Keratinocyte (primary cell): ENCODE results near the gene CHL1.

ENCODE experiments used
- EZH2 ChIP-seq: IDR thresholded peaks from one replicate; pipeline ENCODE4 v1.6.1; 2012; ENCODE audit warnings: inconsistent platforms, mild to moderate bottlenecking, low read length, moderate library complexity
- TF ChIP-seq, protein P1 (sequence below), 3 experiments: IDR thresholded peaks in 1 of 3; conservative IDR thresholded peaks in 1 of 3; optimal IDR thresholded peaks in 1 of 3; 2 replicates in 2 of 3; 3 replicates in 1 of 3; pipeline versions ENCODE3 to v1.5.1; 2011; ENCODE audit warnings: low read length in 3 of 3, mild to moderate bottlenecking in 3 of 3, moderate library complexity in 2 of 3, control low read depth in 1 of 3, inconsistent platforms in 1 of 3; ENCODE audit not compliant: insufficient read depth in 2 of 3; ENCODE audit errors: extremely low read depth in 1 of 3

DNA sequence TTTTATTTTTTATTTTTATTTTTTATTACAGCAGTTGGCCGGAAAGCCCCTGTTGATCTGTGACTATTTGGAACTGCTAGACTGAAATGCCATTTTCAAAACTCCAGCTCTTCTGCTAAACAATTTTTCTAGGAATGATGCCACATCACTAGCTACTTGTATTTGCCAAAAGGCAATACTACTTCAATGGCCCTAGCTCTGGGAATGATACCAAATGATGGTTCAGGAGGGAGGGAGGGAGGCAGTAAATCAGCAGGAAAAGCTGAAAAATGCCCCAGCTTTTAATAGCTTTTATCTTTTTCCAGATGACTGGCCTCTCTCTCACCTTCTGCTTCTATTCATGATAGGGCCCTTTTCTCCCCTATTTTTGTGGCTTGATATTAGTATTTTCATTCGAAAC lies 2.6 kb upstream of the CHL1 start:
- TF ChIP-seq, protein P1, sequence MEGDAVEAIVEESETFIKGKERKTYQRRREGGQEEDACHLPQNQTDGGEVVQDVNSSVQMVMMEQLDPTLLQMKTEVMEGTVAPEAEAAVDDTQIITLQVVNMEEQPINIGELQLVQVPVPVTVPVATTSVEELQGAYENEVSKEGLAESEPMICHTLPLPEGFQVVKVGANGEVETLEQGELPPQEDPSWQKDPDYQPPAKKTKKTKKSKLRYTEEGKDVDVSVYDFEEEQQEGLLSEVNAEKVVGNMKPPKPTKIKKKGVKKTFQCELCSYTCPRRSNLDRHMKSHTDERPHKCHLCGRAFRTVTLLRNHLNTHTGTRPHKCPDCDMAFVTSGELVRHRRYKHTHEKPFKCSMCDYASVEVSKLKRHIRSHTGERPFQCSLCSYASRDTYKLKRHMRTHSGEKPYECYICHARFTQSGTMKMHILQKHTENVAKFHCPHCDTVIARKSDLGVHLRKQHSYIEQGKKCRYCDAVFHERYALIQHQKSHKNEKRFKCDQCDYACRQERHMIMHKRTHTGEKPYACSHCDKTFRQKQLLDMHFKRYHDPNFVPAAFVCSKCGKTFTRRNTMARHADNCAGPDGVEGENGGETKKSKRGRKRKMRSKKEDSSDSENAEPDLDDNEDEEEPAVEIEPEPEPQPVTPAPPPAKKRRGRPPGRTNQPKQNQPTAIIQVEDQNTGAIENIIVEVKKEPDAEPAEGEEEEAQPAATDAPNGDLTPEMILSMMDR (optimal IDR thresholded peaks at IDR 0.05 in 1 of 3, IDR thresholded peaks at IDR 0.05 in 1 of 3, conservative IDR thresholded peaks at IDR 0.05 in 1 of 3; ENCODE audit: extremely low read depth in 1 of 3, insufficient read depth in 2 of 3, low read length in 3 of 3): no peak
- TF ChIP-seq EZH2: no peak
